ENCODE results near the gene FYTTD1. TPM values are rescaled to one million over a fixed set of nuclear protein-coding genes. Genes with fewer than 3 reads are reported as not detected.

The FYTTD1 gene
- total and polyA plus RNA-seq, 2 of the 4 experiments (the other 2 are of a cell fraction) = 20.4 to 50.2 TPM

DNA sequence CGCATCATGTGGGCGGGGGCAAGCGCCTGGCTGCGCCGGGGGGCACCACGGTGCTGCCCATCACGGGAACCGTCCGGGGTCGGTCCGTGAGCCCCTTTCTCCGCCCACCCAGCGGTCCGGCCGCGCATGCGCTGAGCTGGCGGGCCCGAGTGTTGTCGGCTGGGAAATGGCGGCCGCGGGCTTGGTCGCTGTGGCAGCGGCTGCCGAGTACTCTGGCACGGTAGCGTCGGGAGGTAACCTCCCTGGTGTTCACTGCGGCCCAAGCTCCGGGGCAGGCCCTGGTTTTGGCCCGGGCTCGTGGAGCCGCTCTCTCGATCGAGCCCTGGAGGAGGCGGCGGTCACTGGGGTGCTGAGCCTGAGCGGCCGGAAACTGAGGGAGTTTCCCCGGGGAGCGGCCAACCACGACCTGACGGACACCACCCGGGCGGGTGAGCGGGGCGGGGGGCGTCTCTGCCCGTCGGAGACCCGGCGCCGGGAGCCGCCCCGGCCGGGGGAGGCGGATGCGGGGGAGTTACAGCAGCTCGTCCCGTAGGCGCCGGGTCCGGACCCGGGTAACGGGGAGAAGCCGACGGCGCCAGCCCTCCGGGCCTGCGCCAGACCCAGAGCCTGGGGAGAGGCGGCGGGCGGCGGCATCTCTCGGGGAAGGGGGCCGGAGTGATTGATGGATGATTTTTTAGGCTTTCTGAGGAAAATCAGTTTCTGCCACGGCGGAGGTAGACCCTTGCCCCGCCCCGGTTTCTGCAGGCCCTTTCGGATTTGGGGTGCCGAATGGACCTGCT lies 41.6 kb downstream of the FYTTD1 start, which contains the start of gene LRCH3:
LRCH3 (plus strand) TSS at position 142 of the 779 bp plus-strand sequence; CDS start at position 167, 25 bp downstream.
- Histone ChIP-seq H3K4me1 (ENCODE audit: control insufficient read depth, insufficient read depth, low read length) (peaks cover 8% of the 10 kb centered on the region), H2BK5ac (ENCODE audit: low read depth, low read length, poor library complexity, severe bottlenecking) (peak within 1 kb of the TSS; percentile 84), H4K20me1 (ENCODE audit: insufficient read depth, low read length) (peaks cover 46% of the 10 kb centered on the region), H3K23ac (ENCODE audit: low read depth, low read length) (peak within 1 kb of the TSS; percentile 96), H3K4ac (ENCODE audit: low read depth, low read length) (peak within 1 kb of the TSS; percentile 91), H3K36me3 (ENCODE audit: control insufficient read depth, insufficient read depth, low read length) (no peaks in the 10 kb centered on the region), H3K9me3 (ENCODE audit: control insufficient read depth, insufficient read depth, low read length) (no peaks in the 10 kb centered on the region), H3K27me3 (ENCODE audit: control insufficient read depth, insufficient read depth, low read length) (no peaks in the 10 kb centered on the region), H3K27ac (ENCODE audit: insufficient read depth, low read length) (peak within 1 kb of the TSS; percentile 87), H3K79me1 (ENCODE audit: low read depth in 1 of 2, low read length in 2 of 2) (peaks cover 3 to 37% of the 10 kb centered on the region in 2 experiments), H3K14ac (replicated peaks; ENCODE audit: low read depth, low read length) (peak within 1 kb of the TSS; percentile 94), H2AK9ac (replicated peaks; ENCODE audit: low read depth, low read length, poor library complexity) (peak within 1 kb of the TSS; percentile 93), H2BK20ac (ENCODE audit: low read depth, low read length) (0 out of 2 replicates have a peak within 1 kb of the TSS, but pooled peaks have one; percentile 26), H3K4me3 (ENCODE audit: insufficient read depth, low read depth, low read length) (peak within 1 kb of the TSS; percentile 68), H2AFZ (replicated peaks; ENCODE audit: low read length, poor library complexity) (peak within 1 kb of the TSS; percentile 97), H3K18ac (ENCODE audit: low read depth, low read length) (peak within 1 kb of the TSS; percentile 84), H2BK15ac (ENCODE audit: low read depth, low read length) (peak within 1 kb of the TSS; percentile 36; the same call in 1 of the 3 replicates), H2AK5ac (ENCODE audit: low read depth, low read length) (peak within 1 kb of the TSS; percentile 73; the same call in 1 of the 2 replicates), H3K4me2 (ENCODE audit: low read depth, low read length) (peak within 1 kb of the TSS; percentile 88), H4K5ac (ENCODE audit: low read depth, low read length) (peak within 1 kb of the TSS; percentile 55), H3K9ac (ENCODE audit: low read depth, low read length) (peak within 1 kb of the TSS; percentile 66), H3K9me1 (ENCODE audit: insufficient read depth, low read length) (peaks cover 8% of the 10 kb centered on the region), H3K56ac (ENCODE audit: extremely low read depth, insufficient read depth, low read length) (peak within 1 kb of the TSS; percentile 91), H4K8ac (ENCODE audit: low read depth in 2 of 2, low read length in 2 of 2) (peak within 1 kb of the TSS; percentile 66 to 96), H2BK120ac (ENCODE audit: low read depth, low read length) (peak within 1 kb of the TSS; percentile 78; the same call in 1 of the 2 replicates), H4K91ac (ENCODE audit: insufficient read depth, low read depth, low read length) (peak within 1 kb of the TSS; percentile 78)
- in situ Hi-C loops (cut with MboI; ENCODE audit: low sequenced_read_pairs) (no loop called here), intact Hi-C loops (cut with micrococcal nuclease) (no loop called here), dilution Hi-C loops (cut with HindIII; ENCODE audit: low sequenced_read_pairs, unreplicated experiment) (no loop called here)
- TF ChIP-seq FOS (IDR thresholded peaks at IDR 0.05; ENCODE audit: low read depth, low read length) = no peak
- TF ChIP-seq, protein P1, sequence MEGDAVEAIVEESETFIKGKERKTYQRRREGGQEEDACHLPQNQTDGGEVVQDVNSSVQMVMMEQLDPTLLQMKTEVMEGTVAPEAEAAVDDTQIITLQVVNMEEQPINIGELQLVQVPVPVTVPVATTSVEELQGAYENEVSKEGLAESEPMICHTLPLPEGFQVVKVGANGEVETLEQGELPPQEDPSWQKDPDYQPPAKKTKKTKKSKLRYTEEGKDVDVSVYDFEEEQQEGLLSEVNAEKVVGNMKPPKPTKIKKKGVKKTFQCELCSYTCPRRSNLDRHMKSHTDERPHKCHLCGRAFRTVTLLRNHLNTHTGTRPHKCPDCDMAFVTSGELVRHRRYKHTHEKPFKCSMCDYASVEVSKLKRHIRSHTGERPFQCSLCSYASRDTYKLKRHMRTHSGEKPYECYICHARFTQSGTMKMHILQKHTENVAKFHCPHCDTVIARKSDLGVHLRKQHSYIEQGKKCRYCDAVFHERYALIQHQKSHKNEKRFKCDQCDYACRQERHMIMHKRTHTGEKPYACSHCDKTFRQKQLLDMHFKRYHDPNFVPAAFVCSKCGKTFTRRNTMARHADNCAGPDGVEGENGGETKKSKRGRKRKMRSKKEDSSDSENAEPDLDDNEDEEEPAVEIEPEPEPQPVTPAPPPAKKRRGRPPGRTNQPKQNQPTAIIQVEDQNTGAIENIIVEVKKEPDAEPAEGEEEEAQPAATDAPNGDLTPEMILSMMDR (conservative IDR thresholded peaks at IDR 0.05; ENCODE audit: low read depth, low read length) = 0 out of 2 replicates have a peak, but pooled peaks have one; percentile 2
- no peak for TF ChIP-seq RCOR1 (IDR thresholded peaks at IDR 0.05; ENCODE audit: insufficient replicate concordance, low read length)
- TF ChIP-seq MAZ (IDR thresholded peaks at IDR 0.05; ENCODE audit: borderline replicate concordance, low read depth, low read length) = peak; percentile 67; the same call in 1 of the 2 replicates
- TF ChIP-seq CEBPB (IDR thresholded peaks at IDR 0.05; ENCODE audit: low read depth, low read length) = no peak
- TF ChIP-seq RAD21 (IDR thresholded peaks at IDR 0.05; ENCODE audit: low read length) = no peak
- peak; percentile 97 for TF ChIP-seq POLR2A (IDR thresholded peaks at IDR 0.05; ENCODE audit: low read depth, low read length)
- TF ChIP-seq, protein P2, sequence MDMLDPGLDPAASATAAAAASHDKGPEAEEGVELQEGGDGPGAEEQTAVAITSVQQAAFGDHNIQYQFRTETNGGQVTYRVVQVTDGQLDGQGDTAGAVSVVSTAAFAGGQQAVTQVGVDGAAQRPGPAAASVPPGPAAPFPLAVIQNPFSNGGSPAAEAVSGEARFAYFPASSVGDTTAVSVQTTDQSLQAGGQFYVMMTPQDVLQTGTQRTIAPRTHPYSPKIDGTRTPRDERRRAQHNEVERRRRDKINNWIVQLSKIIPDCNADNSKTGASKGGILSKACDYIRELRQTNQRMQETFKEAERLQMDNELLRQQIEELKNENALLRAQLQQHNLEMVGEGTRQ (IDR thresholded peaks at IDR 0.05; ENCODE audit: low read depth, low read length) = peak; percentile 26; the same call in 1 of the 2 replicates
- TF ChIP-seq MXI1 (IDR thresholded peaks at IDR 0.05; ENCODE audit: borderline replicate concordance, low read depth, low read length) = no peak; the same call in 1 of the 2 replicates
- CTCF ChIA-PET = no interaction called here
- POLR2A ChIA-PET (ENCODE audit: unreplicated experiment) = interaction anchor here (0.6 kb wide), 1 partner anchor 10 kb away, joined by 3 read pairs; no protein-coding TSS in a partner anchor
- BruUV-seq (replicated peaks) = no TSS peak
- peak; percentile 86 for ATAC-seq (ENCODE audit: low read depth)
- WGBS, 2 experiments (ENCODE audit: extremely low coverage in 2 of 2, insufficient read length in 1 of 2) = 0% methylated on average over 10 of the region's 83 CpGs; no CpG with 5 or more reads in 1 of the 2 experiments
- peak; percentile 69 for DNase-seq
